Stomach (tissue), 4 donors: Measurements from ENCODE around the gene VPS13D.

Experiments
- EP300 ChIP-seq: sonication (generic); formaldehyde crosslinking; IDR thresholded peaks from one replicate; pipeline ENCODE4 v1.6.1; 2017; ENCODE audit warnings: antibody characterized with exemption
- POLR2A ChIP-seq, 4 donors: fragments of 450-650 bp; IDR thresholded peaks; one replicate each; pipeline ENCODE4 v1.6.1; 2016; ENCODE audit warnings: antibody characterized with exemption in 4 of 4, control low read depth in 2 of 4, mild to moderate bottlenecking in 1 of 4, moderate library complexity in 1 of 4
- POLR2AphosphoS5 ChIP-seq, 3 donors: sonication (generic); formaldehyde crosslinking; IDR thresholded peaks; one replicate each; pipeline ENCODE4 v1.6.1; 2016; ENCODE audit warnings: antibody characterized with exemption in 3 of 3
- TF ChIP-seq, protein P1 (sequence below), 7 experiments: fragments of 450-650 bp in 4 of 7; fragments of 200-600 bp in 3 of 7; sonication (generic) in 3 of 7; IDR thresholded peaks; one replicate each; pipeline ENCODE4 v1.5.1; 2016 to 2019; ENCODE audit warnings: antibody characterized with exemption in 7 of 7, control low read depth in 2 of 7, mild to moderate bottlenecking in 1 of 7

DNA sequence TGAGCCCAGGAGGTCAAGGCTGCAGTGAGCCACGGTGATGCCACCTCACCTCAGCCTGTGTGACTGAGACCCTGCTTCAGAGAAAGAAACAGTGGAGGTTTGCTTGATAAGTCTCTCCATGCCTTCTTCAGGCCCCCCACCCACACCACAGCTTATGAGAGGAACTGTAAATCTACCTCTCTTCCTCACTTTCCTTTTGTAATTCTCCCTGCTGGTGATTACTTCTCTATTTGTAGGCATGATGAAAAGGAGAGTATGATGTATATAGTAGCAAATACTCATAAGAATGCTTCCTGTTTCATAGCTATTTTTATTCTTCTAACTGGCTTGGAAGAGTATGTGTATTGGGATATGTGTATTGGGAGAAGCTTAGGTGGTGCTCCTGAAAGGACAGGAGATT lies 186.3 kb downstream of the VPS13D start:
- TF ChIP-seq EP300 (no peak), POLR2A (IDR thresholded peaks at IDR 0.05) (no peak), POLR2AphosphoS5 (IDR thresholded peaks at IDR 0.05) (no peak)
- TF ChIP-seq, protein P1, sequence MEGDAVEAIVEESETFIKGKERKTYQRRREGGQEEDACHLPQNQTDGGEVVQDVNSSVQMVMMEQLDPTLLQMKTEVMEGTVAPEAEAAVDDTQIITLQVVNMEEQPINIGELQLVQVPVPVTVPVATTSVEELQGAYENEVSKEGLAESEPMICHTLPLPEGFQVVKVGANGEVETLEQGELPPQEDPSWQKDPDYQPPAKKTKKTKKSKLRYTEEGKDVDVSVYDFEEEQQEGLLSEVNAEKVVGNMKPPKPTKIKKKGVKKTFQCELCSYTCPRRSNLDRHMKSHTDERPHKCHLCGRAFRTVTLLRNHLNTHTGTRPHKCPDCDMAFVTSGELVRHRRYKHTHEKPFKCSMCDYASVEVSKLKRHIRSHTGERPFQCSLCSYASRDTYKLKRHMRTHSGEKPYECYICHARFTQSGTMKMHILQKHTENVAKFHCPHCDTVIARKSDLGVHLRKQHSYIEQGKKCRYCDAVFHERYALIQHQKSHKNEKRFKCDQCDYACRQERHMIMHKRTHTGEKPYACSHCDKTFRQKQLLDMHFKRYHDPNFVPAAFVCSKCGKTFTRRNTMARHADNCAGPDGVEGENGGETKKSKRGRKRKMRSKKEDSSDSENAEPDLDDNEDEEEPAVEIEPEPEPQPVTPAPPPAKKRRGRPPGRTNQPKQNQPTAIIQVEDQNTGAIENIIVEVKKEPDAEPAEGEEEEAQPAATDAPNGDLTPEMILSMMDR (IDR thresholded peaks at IDR 0.05), result no peak
